VCaP (cell line): ENCODE results near the gene ANKRD44.

Experiments used
- H3K27ac ChIP-seq: fragments of 450-650 bp; 2 replicates; pipeline ENCODE4 v1.5.1; 2017
- CTCF ChIP-seq: fragments of 450-650 bp; conservative IDR thresholded peaks from 2 replicates; pipeline ENCODE4 v1.5.1; 2017; ENCODE audit warnings: mild to moderate bottlenecking, moderate library complexity

Gene ANKRD44

GRCh38 chr2:197274349-197274748, 36.2 kb downstream of the ANKRD44 start:
- no peak overlapping the region for H3K27ac ChIP-seq

DNA sequence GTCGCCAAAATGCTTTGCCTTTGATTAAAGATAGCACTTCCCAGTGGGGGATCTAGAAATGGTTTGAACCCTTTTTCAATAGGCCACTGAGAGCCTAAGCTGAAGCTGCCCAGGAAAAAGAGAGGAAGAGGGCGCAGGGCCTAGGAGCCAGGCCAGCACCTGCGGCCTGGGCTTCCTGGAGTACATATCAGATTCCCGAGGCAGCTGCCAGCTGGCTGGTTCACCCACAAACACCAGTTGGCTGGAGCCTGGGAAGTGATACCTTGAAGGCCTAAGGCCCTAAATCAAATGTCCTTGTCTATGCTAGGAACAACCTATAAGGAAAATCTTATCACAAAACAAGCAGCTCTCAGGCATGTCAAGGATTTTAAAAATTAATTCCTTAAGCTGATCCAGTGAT, 37.1 kb downstream of the ANKRD44 start:
- TF ChIP-seq CTCF: no peak
- peak overlapping the region; percentile 30 for H3K27ac ChIP-seq

More at GRCh38 chr2:197274349-197274748, 36.2 kb downstream of the ANKRD44 start:
- no peak for TF ChIP-seq CTCF

- H3K27ac ChIP-seq: no peak overlapping the region
- TF ChIP-seq CTCF: no peak
These were observed 40.0 kb downstream of the ANKRD44 start for GRCh38 chr2:197270601-197271000.

- no peak overlapping the region for H3K27ac ChIP-seq
- no peak for TF ChIP-seq CTCF
These were observed 40.8 kb downstream of the ANKRD44 start for GRCh38 chr2:197269815-197270214.

DNA sequence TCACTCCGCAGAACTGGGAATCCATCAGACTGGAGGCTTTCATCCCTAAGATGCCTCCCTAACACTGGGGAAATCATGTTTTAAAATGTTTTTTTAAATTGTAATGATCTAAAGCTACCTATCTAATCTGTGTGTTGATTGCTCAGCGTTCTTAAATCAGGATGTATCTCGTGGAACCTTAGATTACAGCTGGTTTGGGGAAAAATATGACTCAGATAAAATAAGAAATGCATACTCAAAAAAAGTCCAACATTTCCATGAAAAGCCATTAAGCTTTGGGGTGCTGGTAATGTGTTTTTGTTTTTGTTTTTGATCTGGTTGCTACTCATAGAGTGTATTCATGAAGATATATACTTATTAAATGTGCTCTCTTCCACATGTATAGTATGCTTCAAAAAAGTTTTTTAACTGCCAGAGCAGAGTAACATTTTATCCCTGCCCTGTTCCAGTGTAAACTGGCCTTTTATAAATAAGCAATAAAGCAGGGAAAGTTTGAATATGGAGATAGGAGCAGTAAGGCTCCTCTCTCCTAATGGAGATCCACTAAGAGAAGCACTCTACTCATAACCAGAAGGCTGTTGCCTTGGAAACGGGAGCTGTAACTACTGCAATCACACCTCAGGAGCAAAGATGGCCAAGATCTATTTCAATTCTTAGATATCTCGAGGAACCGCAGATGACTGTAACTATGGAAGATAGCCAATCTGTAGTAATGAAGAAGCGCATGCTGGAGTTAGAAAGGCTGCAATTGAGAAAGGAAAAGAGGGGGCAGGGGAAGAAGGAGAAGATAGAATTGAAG, 41.6 kb downstream of the ANKRD44 start:
- TF ChIP-seq CTCF: no peak
- no peak overlapping the region for H3K27ac ChIP-seq

DNA sequence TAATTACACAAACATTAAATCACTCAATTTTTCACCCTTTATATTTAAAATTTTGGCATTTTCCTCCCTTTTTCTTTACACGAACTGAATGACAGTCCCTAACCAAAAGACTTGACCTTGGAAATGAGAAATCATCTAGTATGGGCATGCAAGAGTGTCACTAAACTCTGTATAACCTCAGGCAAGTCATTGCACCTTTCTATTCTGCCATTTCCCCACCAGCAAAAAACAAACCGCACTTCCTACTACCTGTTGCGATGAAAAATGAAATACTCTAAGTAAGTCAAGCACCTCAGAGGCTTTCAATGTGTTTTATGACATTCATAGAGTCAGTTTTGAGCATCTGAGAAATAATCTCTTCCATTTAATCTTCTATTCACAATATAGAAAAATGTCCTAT, 44.1 kb downstream of the ANKRD44 start:
- TF ChIP-seq CTCF: no peak

DNA sequence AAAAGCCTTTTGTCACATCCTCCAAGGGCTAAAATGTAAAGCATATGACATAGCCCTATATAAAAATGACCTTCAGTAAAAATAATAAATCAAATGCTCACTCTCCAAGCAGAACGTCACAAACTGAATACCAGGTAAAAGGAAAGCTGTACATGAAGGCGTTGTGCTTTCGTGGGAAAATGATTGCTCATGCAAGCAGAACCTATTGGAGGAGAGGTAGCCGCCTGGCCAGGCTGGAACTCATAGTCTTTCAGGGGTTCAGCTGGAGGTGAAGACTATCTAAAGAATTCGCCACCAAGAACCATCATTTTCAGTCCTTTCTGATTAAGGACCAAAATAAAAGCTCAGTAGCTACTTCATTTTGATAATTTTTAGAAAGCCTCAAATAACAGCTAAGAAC, 44.7 kb downstream of the ANKRD44 start:
- TF ChIP-seq CTCF: no peak
- H3K27ac ChIP-seq: no peak overlapping the region

More for the DNA sequence above, 44.1 kb downstream of the ANKRD44 start:
- H3K27ac ChIP-seq: no peak overlapping the region
